Stomach (tissue), 9 donors: Measurements from ENCODE around the gene ZNF69. TPM values are rescaled to one million over a fixed set of nuclear protein-coding genes. Genes with fewer than 3 reads are reported as not detected.
"Not testable (repeated sequence)": the region's sequence is repeated elsewhere in the genome, so short reads cannot be mapped to it uniquely, and the experiment has no call there.

Experiments used
- DNase-seq, 2 donors: peaks; one replicate each; pipeline versions ENCODE4 v3.0.0 to v3.0.0-alpha.2; 2013 to 2019
- H3K27ac ChIP-seq, 5 donors: fragments of 200-600 bp in 4 of 5; sonication (generic) in 4 of 5; one replicate each; pipeline ENCODE4 v1.5.1; 2013 to 2019; ENCODE audit warnings: mild to moderate bottlenecking in 1 of 5, moderate library complexity in 1 of 5
- H3K27me3 ChIP-seq, 3 donors: fragments of 200-600 bp; sonication (generic); one replicate each; pipeline ENCODE4 v1.5.1; 2017 to 2019; ENCODE audit warnings: mixed run types in 1 of 3
- H3K36me3 ChIP-seq, 4 donors: fragments of 200-600 bp; sonication (generic); 1 replicate in 3 of 4; 2 replicates in 1 of 4; pipeline ENCODE4 v1.5.1; 2016 to 2019
- H3K4me1 ChIP-seq, 4 donors: fragments of 200-600 bp; sonication (generic); one replicate each; pipeline ENCODE4 v1.5.1; 2016 to 2019
- H3K4me3 ChIP-seq, 4 donors: fragments of 200-600 bp; sonication (generic) in 3 of 4; one replicate each; pipeline ENCODE4 v1.5.1; 2016 to 2019; ENCODE audit warnings: mild to moderate bottlenecking in 1 of 4
- H3K9me3 ChIP-seq, 4 donors: fragments of 200-600 bp; sonication (generic); one replicate each; pipeline ENCODE4 v1.5.1; 2016 to 2019
- EP300 ChIP-seq: sonication (generic); formaldehyde crosslinking; IDR thresholded peaks from one replicate; pipeline ENCODE4 v1.6.1; 2017; ENCODE audit warnings: antibody characterized with exemption
- POLR2A ChIP-seq, 4 donors: fragments of 450-650 bp; IDR thresholded peaks; one replicate each; pipeline ENCODE4 v1.6.1; 2016; ENCODE audit warnings: antibody characterized with exemption in 4 of 4, control low read depth in 2 of 4, mild to moderate bottlenecking in 1 of 4, moderate library complexity in 1 of 4
- POLR2AphosphoS5 ChIP-seq, 3 donors: sonication (generic); formaldehyde crosslinking; IDR thresholded peaks; one replicate each; pipeline ENCODE4 v1.6.1; 2016; ENCODE audit warnings: antibody characterized with exemption in 3 of 3
- WGBS, 5 donors: extraction: QIAGEN DNeasy Blood & Tissue Kit in 3 of 5; methylation state at CpG; one replicate each; pipeline versions ENCODE4 v1.1.5 to v1.1.7; 2013 to 2018; 5-methylcytosine and 5-hydroxymethylcytosine counted together
- intact Hi-C: fragments of 100-400 bp; cut with DNase I; formaldehyde crosslinking; loops from one replicate; pipeline ENCODE4 v1.15.1; 2023; ENCODE audit warnings: low total_unique reads
- polyA plus RNA-seq, 3 donors: library from polyadenylated mRNA; stranded (reverse); fragments of 200-250 nt; gene quantifications; one replicate each; pipeline ENCODE4 v1.2.3, GENCODE V29; 2013
- total RNA-seq, 5 donors: library from RNA; depleted of rRNA; stranded (reverse); fragments of >200 nt; gene quantifications; one replicate each; pipeline versions ENCODE4 v1.1.0 to v1.2.3, GENCODE V29; 2014 to 2016
- TF ChIP-seq, protein P1 (sequence below), 7 experiments: fragments of 450-650 bp in 4 of 7; fragments of 200-600 bp in 3 of 7; sonication (generic) in 3 of 7; IDR thresholded peaks; one replicate each; pipeline ENCODE4 v1.5.1; 2016 to 2019; ENCODE audit warnings: antibody characterized with exemption in 7 of 7, control low read depth in 2 of 7, mild to moderate bottlenecking in 1 of 7
- donor health status: healthy with polysubstance abuse.
- donor health status: Bipolar disorder and iron deficiency.
- donor health status: healthy.

The ZNF69 gene
- total and polyA plus RNA-seq, 8 donors = 5.1 to 51.8 (median 18.0) TPM

DNA sequence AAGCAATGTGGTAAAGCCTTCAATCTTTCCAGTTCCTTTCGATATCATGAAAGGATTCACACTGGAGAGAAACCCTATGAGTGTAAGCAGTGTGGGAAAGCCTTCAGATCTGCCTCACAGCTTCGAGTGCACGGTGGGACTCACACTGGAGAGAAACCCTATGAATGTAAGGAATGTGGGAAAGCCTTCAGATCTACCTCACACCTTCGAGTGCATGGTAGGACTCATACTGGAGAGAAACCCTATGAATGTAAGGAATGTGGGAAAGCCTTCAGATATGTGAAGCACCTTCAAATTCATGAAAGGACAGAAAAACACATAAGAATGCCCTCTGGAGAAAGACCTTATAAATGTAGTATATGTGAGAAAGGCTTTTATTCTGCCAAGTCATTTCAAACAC, 61.6 kb downstream of the ZNF69 start:
- H3K4me3 ChIP-seq = no peak overlapping the region
- H3K9me3 ChIP-seq = peaks cover 96 to 100% (median 99%) of the 10 kb centered on the region in 4 donors
- no peaks in the 10 kb centered on the region for H3K27me3 ChIP-seq
- no peak overlapping the region for H3K27ac ChIP-seq
- H3K4me1 ChIP-seq = no peaks in the 10 kb centered on the region
- peaks cover 61 to 86% (median 74%) of the 10 kb centered on the region in 4 donors for H3K36me3 ChIP-seq
- TF ChIP-seq POLR2A (IDR thresholded peaks at IDR 0.05) = no peak
- TF ChIP-seq EP300 = no peak
- TF ChIP-seq POLR2AphosphoS5 (IDR thresholded peaks at IDR 0.05) = no peak
- TF ChIP-seq, protein P1, sequence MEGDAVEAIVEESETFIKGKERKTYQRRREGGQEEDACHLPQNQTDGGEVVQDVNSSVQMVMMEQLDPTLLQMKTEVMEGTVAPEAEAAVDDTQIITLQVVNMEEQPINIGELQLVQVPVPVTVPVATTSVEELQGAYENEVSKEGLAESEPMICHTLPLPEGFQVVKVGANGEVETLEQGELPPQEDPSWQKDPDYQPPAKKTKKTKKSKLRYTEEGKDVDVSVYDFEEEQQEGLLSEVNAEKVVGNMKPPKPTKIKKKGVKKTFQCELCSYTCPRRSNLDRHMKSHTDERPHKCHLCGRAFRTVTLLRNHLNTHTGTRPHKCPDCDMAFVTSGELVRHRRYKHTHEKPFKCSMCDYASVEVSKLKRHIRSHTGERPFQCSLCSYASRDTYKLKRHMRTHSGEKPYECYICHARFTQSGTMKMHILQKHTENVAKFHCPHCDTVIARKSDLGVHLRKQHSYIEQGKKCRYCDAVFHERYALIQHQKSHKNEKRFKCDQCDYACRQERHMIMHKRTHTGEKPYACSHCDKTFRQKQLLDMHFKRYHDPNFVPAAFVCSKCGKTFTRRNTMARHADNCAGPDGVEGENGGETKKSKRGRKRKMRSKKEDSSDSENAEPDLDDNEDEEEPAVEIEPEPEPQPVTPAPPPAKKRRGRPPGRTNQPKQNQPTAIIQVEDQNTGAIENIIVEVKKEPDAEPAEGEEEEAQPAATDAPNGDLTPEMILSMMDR (IDR thresholded peaks at IDR 0.05) = no peak
- no peak for DNase-seq
- WGBS, 5 donors = 94 to 98% (median 98%) methylated on average over 4 of the region's 4 CpGs
- intact Hi-C loops = no loop called here

DNA sequence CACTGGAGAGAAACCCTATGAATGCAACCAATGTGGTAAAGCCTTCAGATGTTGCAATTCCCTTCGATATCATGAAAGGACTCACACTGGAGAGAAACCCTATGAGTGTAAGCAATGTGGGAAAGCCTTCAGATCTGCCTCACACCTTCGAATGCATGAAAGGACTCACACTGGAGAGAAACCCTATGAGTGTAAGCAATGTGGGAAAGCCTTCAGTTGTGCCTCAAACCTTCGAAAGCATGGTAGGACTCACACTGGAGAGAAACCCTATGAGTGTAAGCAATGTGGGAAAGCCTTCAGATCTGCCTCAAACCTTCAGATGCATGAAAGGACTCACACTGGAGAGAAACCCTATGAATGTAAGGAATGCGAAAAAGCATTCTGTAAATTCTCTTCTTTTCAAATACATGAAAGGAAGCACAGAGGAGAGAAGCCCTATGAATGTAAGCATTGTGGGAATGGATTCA, 62.1 kb downstream of the ZNF69 start:
- H3K27ac ChIP-seq, H3K4me3 ChIP-seq, H3K27me3 ChIP-seq, H3K4me1 ChIP-seq, intact Hi-C loops, DNase-seq: not testable (repeated sequence)
- Histone ChIP-seq H3K9me3 (peaks cover 96 to 100% (median 99%) of the 10 kb centered on the region in 4 donors), H3K36me3 (peaks cover 57 to 82% (median 70%) of the 10 kb centered on the region in 4 donors)
- 94 to 98% (median 96%) methylated on average over 4 of the region's 4 CpGs for WGBS, 5 donors

DNA sequence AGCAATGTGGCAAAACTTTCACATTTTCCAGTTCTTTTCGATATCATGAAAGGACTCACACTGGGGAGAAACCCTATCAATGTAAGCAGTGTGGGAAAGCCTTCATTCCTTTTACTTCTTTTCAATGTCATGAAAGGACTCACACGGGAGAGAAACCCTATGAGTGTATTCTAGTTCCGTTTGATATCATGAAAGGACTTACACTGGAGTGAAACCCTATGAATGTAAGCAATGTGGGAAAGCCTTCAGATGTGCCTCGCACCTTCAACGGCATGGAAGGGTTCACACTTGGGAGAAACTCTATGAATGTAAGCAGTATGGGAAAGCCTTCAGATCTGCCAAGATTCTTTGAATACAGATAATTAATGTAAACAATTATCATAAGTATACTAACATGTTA, 62.7 kb downstream of the ZNF69 start:
- intact Hi-C loops = no loop called here
- TF ChIP-seq, protein P1 (IDR thresholded peaks at IDR 0.05) = no peak
- TF ChIP-seq EP300 (no peak), POLR2AphosphoS5 (IDR thresholded peaks at IDR 0.05) (no peak), POLR2A (IDR thresholded peaks at IDR 0.05) (no peak)
- Histone ChIP-seq H3K4me3 (no peak overlapping the region), H3K36me3 (peaks cover 50 to 77% (median 64%) of the 10 kb centered on the region in 4 donors), H3K4me1 (no peaks in the 10 kb centered on the region), H3K27ac (no peak overlapping the region), H3K9me3 (peaks cover 89 to 100% (median 94%) of the 10 kb centered on the region in 4 donors), H3K27me3 (no peaks in the 10 kb centered on the region)
- DNase-seq = no peak
- 95 to 99% (median 99%) methylated on average over 5 of the region's 5 CpGs for WGBS, 5 donors

Other genes with a start within 250 kb of the ZNF69 start
- 10 to 100 TPM in 1 of 5 donors, 1 to 10 TPM in 4; 1.2 to 19.3 (median 5.8) TPM for gene ZNF823, start 148.8 kb upstream of the ZNF69 start, total RNA-seq
- 1 to 10 TPM; 3.1 to 4.6 (median 4.3) TPM for gene ZNF823, start 148.8 kb upstream of the ZNF69 start, polyA plus RNA-seq
- gene ZNF441, start 120.8 kb upstream of the ZNF69 start, total RNA-seq = 10 to 100 TPM in 4 of 5 donors, 1 to 10 TPM in 1; 6.8 to 29.4 (median 22.8) TPM
- gene ZNF441, start 120.8 kb upstream of the ZNF69 start, polyA plus RNA-seq = 1 to 10 TPM; 1.7 to 2.9 (median 2.0) TPM
- gene ZNF491, start 89.3 kb upstream of the ZNF69 start, total RNA-seq = 10 to 100 TPM in 1 of 5 donors, 1 to 10 TPM in 2, not detected in 2; 3.1 to 21.4 (median 4.0) TPM
- gene ZNF491, start 89.3 kb upstream of the ZNF69 start, polyA plus RNA-seq = 1 to 10 TPM in 1 of 3 donors, under 1 TPM in 2; 0.63 to 1.1 (median 0.92) TPM
- gene ZNF440, start 73.5 kb upstream of the ZNF69 start, total RNA-seq = 100 to 1,000 TPM in 1 of 5 donors, 10 to 100 TPM in 4; 10.7 to 106 (median 23.9) TPM
- 1 to 10 TPM; 3.7 to 5.7 (median 4.9) TPM for gene ZNF440, start 73.5 kb upstream of the ZNF69 start, polyA plus RNA-seq
- gene ZNF439, start 39.1 kb upstream of the ZNF69 start, total RNA-seq = 10 to 100 TPM in 3 of 5 donors, 1 to 10 TPM in 1, under 1 TPM in 1; 0.58 to 17.0 (median 13.4) TPM
- 1 to 10 TPM; 2.4 to 3.6 (median 3.1) TPM for gene ZNF439, start 39.1 kb upstream of the ZNF69 start, polyA plus RNA-seq
- gene ZNF700, start 37.3 kb downstream of the ZNF69 start, total RNA-seq = 10 to 100 TPM in 4 of 5 donors, 1 to 10 TPM in 1; 8.8 to 25.3 (median 16.5) TPM
- 10 to 100 TPM in 1 of 3 donors, 1 to 10 TPM in 2; 3.5 to 15.4 (median 5.2) TPM for gene ZNF700, start 37.3 kb downstream of the ZNF69 start, polyA plus RNA-seq
- gene ZNF763, start 77.3 kb downstream of the ZNF69 start, total RNA-seq = 1 to 10 TPM in 4 of 5 donors, not detected in 1; 2.2 to 5.7 (median 3.3) TPM
- gene ZNF763, start 77.3 kb downstream of the ZNF69 start, polyA plus RNA-seq = 1 to 10 TPM; 1.3 to 5.0 (median 3.4) TPM
- gene ZNF433, start 147.9 kb downstream of the ZNF69 start, total RNA-seq = 10 to 100 TPM in 2 of 5 donors, 1 to 10 TPM in 2, not detected in 1; 1.2 to 19.0 (median 9.2) TPM
- gene ZNF433, start 147.9 kb downstream of the ZNF69 start, polyA plus RNA-seq = 1 to 10 TPM; 3.2 to 7.7 (median 3.7) TPM
- 1 to 10 TPM in 1 of 5 donors, under 1 TPM in 1, not detected in 3; 0.55 to 4.9 TPM for gene ZNF878, start 165.2 kb downstream of the ZNF69 start, total RNA-seq
- under 1 TPM in 2 of 3 donors, not detected in 1; 0.18 to 0.31 TPM for gene ZNF878, start 165.2 kb downstream of the ZNF69 start, polyA plus RNA-seq
- 10 to 100 TPM in 3 of 5 donors, 1 to 10 TPM in 2; 1.2 to 16.1 (median 11.2) TPM for gene ZNF844, start 176.9 kb downstream of the ZNF69 start, total RNA-seq
- gene ZNF844, start 176.9 kb downstream of the ZNF69 start, polyA plus RNA-seq = 1 to 10 TPM; 2.1 to 2.5 (median 2.3) TPM